ENCODE measurements around the gene GDF10. TPM values are rescaled to one million over a fixed set of nuclear protein-coding genes. Genes with fewer than 3 reads are reported as not detected.

The GDF10 gene
- total RNA-seq, 2 experiments from 2014 or later: 1.4 to 1.5 TPM

DNA sequence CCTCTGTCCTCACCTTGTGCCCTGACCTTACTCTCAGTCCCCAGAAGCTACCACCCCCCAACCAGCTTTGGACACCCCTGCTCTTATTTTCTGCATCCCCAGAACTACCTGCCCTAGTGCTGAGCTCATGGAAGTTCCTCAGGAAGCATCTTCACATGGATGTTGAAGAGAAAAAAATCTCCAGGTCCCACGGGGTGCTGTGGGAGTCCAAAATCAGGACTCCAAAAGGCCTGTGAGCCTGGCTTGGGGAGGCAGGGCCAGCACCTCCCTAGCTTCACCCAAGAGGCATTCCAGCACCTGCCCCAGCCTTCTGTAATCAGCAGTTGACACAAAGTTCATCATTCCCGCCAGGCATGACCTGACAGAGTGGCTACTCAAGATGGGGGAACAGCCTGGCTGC is 20.7 kb upstream of the GDF10 start:
- TF ChIP-seq, protein P1, sequence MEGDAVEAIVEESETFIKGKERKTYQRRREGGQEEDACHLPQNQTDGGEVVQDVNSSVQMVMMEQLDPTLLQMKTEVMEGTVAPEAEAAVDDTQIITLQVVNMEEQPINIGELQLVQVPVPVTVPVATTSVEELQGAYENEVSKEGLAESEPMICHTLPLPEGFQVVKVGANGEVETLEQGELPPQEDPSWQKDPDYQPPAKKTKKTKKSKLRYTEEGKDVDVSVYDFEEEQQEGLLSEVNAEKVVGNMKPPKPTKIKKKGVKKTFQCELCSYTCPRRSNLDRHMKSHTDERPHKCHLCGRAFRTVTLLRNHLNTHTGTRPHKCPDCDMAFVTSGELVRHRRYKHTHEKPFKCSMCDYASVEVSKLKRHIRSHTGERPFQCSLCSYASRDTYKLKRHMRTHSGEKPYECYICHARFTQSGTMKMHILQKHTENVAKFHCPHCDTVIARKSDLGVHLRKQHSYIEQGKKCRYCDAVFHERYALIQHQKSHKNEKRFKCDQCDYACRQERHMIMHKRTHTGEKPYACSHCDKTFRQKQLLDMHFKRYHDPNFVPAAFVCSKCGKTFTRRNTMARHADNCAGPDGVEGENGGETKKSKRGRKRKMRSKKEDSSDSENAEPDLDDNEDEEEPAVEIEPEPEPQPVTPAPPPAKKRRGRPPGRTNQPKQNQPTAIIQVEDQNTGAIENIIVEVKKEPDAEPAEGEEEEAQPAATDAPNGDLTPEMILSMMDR (IDR thresholded peaks at IDR 0.05): no peak
- H3K36me3 Mint-ChIP-seq (ENCODE audit: low read depth): no peaks in the 10 kb centered on the region
- intact Hi-C loops (cut with micrococcal nuclease): no loop called here
- DNase-seq (no peak), ATAC-seq (no peak)
- H3K27me3 Mint-ChIP-seq: no peaks in the 10 kb centered on the region
- ChIA-PET POLR2A (interaction anchor here (0.5 to 1.6 kb wide), 2 partner anchors 19 to 27 kb away, joined by 3 read pairs; no protein-coding TSS in a partner anchor), CTCF (interaction anchor here (0.6 to 2.0 kb wide), 4 partner anchors 32 to 232 kb away, joined by 3 to 8 read pairs (median 3); no protein-coding TSS in a partner anchor)
- H3K9me3 Mint-ChIP-seq: no peaks in the 10 kb centered on the region
- peaks cover 26% of the 10 kb centered on the region for H3K4me1 Mint-ChIP-seq (ENCODE audit: low read depth)
- H3K4me3 Mint-ChIP-seq: no peak overlapping the region
- no peak overlapping the region for H3K27ac Mint-ChIP-seq

GRCh38 chr10:47282005-47282656 is 17.9 kb upstream of the GDF10 start:
- H3K9me3 Mint-ChIP-seq: no peaks in the 10 kb centered on the region
- TF ChIP-seq, protein P1 (IDR thresholded peaks at IDR 0.05): no peak
- H3K4me3 Mint-ChIP-seq: no peak overlapping the region
- ChIA-PET POLR2A (interaction anchor here (1.1 kb wide), 1 partner anchor 17 kb away, joined by 3 read pairs; no protein-coding TSS in a partner anchor), CTCF (interaction anchor here (1.8 kb wide), 1 partner anchor 30 kb away, joined by 6 read pairs; no protein-coding TSS in a partner anchor)
- no peak overlapping the region for H3K27ac Mint-ChIP-seq
- no peaks in the 10 kb centered on the region for H3K36me3 Mint-ChIP-seq (ENCODE audit: low read depth)
- DNase-seq: no peak
- peaks cover 40% of the 10 kb centered on the region for H3K4me1 Mint-ChIP-seq (ENCODE audit: low read depth)
- no peaks in the 10 kb centered on the region for H3K27me3 Mint-ChIP-seq
- no peak for ATAC-seq
- intact Hi-C loops (cut with micrococcal nuclease): no loop called here

DNA sequence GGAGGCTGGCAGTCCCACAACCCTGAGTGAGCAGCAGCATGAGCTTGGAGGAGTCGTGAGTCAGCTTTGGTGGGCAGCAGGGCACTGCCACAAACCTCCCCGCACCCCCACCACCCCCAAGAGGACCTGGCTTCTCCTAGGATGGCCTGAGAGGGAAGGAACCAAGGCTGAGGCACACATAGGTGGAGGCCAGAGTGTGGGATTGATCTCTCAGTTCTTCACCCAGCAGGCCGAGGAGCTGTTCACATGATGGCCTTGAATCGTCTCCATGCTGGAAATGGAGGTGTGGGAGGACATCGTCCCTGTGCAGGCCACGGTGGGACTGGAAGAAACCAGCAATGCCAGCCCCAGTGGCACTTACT is 17.4 kb upstream of the GDF10 start:
- POLR2A ChIA-PET: interaction anchor here (1.1 kb wide), 1 partner anchor 17 kb away, joined by 3 read pairs; no protein-coding TSS in a partner anchor

DNA sequence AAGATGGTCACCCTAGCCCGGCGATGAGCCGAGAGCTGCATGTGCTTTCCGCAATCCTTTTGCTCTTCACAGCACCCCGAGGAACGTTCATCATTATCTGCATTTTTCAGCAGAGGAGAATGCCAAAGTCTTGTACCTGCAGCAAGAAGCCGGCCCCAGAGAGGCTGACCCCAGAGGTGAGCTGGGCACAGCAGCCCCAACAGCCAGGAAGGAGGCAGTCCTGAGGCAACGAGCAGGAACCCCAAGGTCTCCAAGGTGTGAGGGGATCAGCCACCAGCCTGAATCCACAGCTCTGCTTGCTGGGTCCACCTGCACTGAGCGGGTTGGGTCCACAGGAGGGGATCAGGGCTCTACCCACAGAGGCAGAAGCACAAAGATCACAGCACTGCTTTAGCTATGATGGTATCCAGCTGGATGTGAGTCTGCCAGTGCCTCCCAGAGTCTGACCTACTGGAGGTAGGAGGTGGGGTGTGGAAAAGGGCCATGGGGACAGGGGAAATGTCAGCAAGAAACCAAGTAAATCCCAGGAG is 16.8 kb upstream of the GDF10 start:
- no peaks in the 10 kb centered on the region for H3K36me3 Mint-ChIP-seq (ENCODE audit: low read depth)
- no peak for ATAC-seq
- H3K27me3 Mint-ChIP-seq: no peaks in the 10 kb centered on the region
- peaks cover 31% of the 10 kb centered on the region for H3K4me1 Mint-ChIP-seq (ENCODE audit: low read depth)
- no peak overlapping the region for H3K4me3 Mint-ChIP-seq
- POLR2A ChIA-PET: interaction anchor here (1.1 kb wide), 1 partner anchor 18 kb away, joined by 3 read pairs; no protein-coding TSS in a partner anchor
- no peaks in the 10 kb centered on the region for H3K9me3 Mint-ChIP-seq
- H3K27ac Mint-ChIP-seq: no peak overlapping the region
- TF ChIP-seq, protein P1 (IDR thresholded peaks at IDR 0.05): no peak
- no peak for DNase-seq
- intact Hi-C loops (cut with micrococcal nuclease): no loop called here
- CTCF ChIA-PET: interaction anchor here (1.2 to 1.8 kb wide), 2 partner anchors 29 to 235 kb away, joined by 4 to 6 read pairs; no protein-coding TSS in a partner anchor

More for the DNA sequence above, 17.4 kb upstream of the GDF10 start:
- Mint-ChIP-seq H3K4me3 (no peak overlapping the region), H3K9me3 (no peaks in the 10 kb centered on the region), H3K27ac (no peak overlapping the region), H3K27me3 (no peaks in the 10 kb centered on the region), H3K36me3 (ENCODE audit: low read depth) (no peaks in the 10 kb centered on the region), H3K4me1 (ENCODE audit: low read depth) (peaks cover 35% of the 10 kb centered on the region)
- intact Hi-C loops (cut with micrococcal nuclease): no loop called here
- ATAC-seq (no peak), DNase-seq (no peak)
- TF ChIP-seq, protein P1 (IDR thresholded peaks at IDR 0.05): no peak
- CTCF ChIA-PET: interaction anchor here (1.2 to 1.8 kb wide), 2 partner anchors 29 to 234 kb away, joined by 4 to 6 read pairs; no protein-coding TSS in a partner anchor

GRCh38 chr10:47283848-47284247 is 16.1 kb upstream of the GDF10 start:
- Mint-ChIP-seq H3K4me1 (ENCODE audit: low read depth) (peaks cover 28% of the 10 kb centered on the region), H3K27me3 (no peaks in the 10 kb centered on the region), H3K36me3 (ENCODE audit: low read depth) (no peaks in the 10 kb centered on the region), H3K4me3 (no peak overlapping the region), H3K27ac (no peak overlapping the region), H3K9me3 (no peaks in the 10 kb centered on the region)
- DNase-seq (no peak), ATAC-seq (no peak)
- TF ChIP-seq, protein P1 (IDR thresholded peaks at IDR 0.05): no peak
- ChIA-PET CTCF (interaction anchor here (1.2 kb wide), 1 partner anchor 235 kb away, joined by 4 read pairs; no protein-coding TSS in a partner anchor), POLR2A (no interaction called here)
- intact Hi-C loops (cut with micrococcal nuclease): no loop called here
